HepG2 (cell line): Measurements from ENCODE around the gene MYRFL. TPM values are rescaled to one million over a fixed set of nuclear protein-coding genes. Genes with fewer than 3 reads are reported as not detected.

Source experiments
- ATAC-seq: fragments of 200-7000 bp; cut with Tn5 transposase; 3 replicates; pipeline ENCODE4 v1.9.1; 2020; ENCODE audit warnings: mild to moderate bottlenecking, moderate library complexity
- BruUV-seq: library from RNA; stranded (reverse); fragments of 400-500 nt; replicated peaks from 2 replicates; lab custom pipeline; 2021; lab: Mats Ljungman, UMichigan
- CTCF ChIA-PET: fragments of 300-600 bp; formaldehyde crosslinking; extraction: SDS; loops from one replicate; lab custom pipeline; 2021; ENCODE audit warnings: low total read pairs, inconsistent platforms, low intra/inter-chr PET ratio; lab: Yijun Ruan, JAX
- POLR2A ChIA-PET: fragments of 350-600 bp; sonication (Branson Sonifier 250); formaldehyde crosslinking; loops from one replicate; lab custom pipeline; 2020; ENCODE audit warnings: antibody characterized with exemption, inconsistent platforms; lab: Yijun Ruan, JAX
- DNase-seq: peaks from one replicate; pipeline ENCODE4 v3.0.0-alpha.2; 2015; ENCODE audit warnings: low spot score
- FAIRE-seq: peaks from 3 replicates; lab custom pipeline; 2011; peaks lifted over from hg19 to GRCh38; lab: Jason Lieb, UNC
- H2AFZ ChIP-seq: one replicate; pipeline ENCODE4 v1.6.1; 2011; ENCODE audit warnings: low read length, inconsistent platforms
- H3K27ac ChIP-seq: fragments of 300-600 bp; 3 replicates; pipeline ENCODE4 v1.8.0; 2011; ENCODE audit warnings: mixed run types, mild to moderate bottlenecking, mixed read lengths, low read length, inconsistent platforms; ENCODE audit not compliant: insufficient read depth; ENCODE audit errors: extremely low read length
- H3K27me3 ChIP-seq, 2 experiments: fragments of 200-600 bp in 1 of 2; 2 replicates in 1 of 2; 3 replicates in 1 of 2; pipeline versions ENCODE4 v1.6.0 to v1.8.0; 2011; ENCODE audit warnings: low read length in 2 of 2, mild to moderate bottlenecking in 2 of 2, moderate library complexity in 2 of 2, inconsistent platforms in 1 of 2; ENCODE audit not compliant: insufficient read depth in 2 of 2, control insufficient read depth in 1 of 2
- H3K36me3 ChIP-seq, 2 experiments: fragments of 200-600 bp in 1 of 2; replicated peaks in 1 of 2; 2 replicates in 1 of 2; 3 replicates in 1 of 2; pipeline versions ENCODE4 v1.5.1 to v1.8.0; 2011; ENCODE audit warnings: low read length in 2 of 2, inconsistent platforms in 1 of 2; ENCODE audit not compliant: insufficient read depth in 2 of 2, control insufficient read depth in 1 of 2
- H3K4me1 ChIP-seq: 2 replicates; pipeline ENCODE4 v1.5.1; 2012; ENCODE audit warnings: low read length, inconsistent platforms; ENCODE audit not compliant: insufficient read depth
- H3K4me2 ChIP-seq: 2 replicates; pipeline ENCODE4 v1.6.0; 2011; ENCODE audit warnings: low read depth, low read length, inconsistent platforms
- H3K4me3 ChIP-seq, 3 experiments: fragments of 200-600 bp in 1 of 3; sonication (generic), shearing (Covaris generic) in 1 of 3; replicated peaks in 1 of 3; 2 replicates each; pipeline ENCODE4 v1.5.1; 2011 to 2016; ENCODE audit warnings: low read length in 3 of 3, inconsistent platforms in 2 of 3, low read depth in 2 of 3, mild to moderate bottlenecking in 2 of 3, control low read depth in 1 of 3, mixed read lengths in 1 of 3; ENCODE audit not compliant: insufficient read depth in 1 of 3
- H3K79me2 ChIP-seq: one replicate; pipeline ENCODE4 v1.6.1; 2011; ENCODE audit warnings: low read length, inconsistent platforms; ENCODE audit not compliant: insufficient read depth
- H3K9ac ChIP-seq: 2 replicates; pipeline ENCODE4 v1.6.0; 2011; ENCODE audit warnings: mild to moderate bottlenecking, low read depth, low read length, inconsistent platforms; ENCODE audit not compliant: insufficient read depth
- H3K9me3 ChIP-seq: 2 replicates; pipeline ENCODE4 v1.5.1; 2012; ENCODE audit warnings: mild to moderate bottlenecking, low read length
- H4K20me1 ChIP-seq: 2 replicates; pipeline ENCODE4 v1.6.0; 2011; ENCODE audit warnings: inconsistent platforms, mild to moderate bottlenecking, low read length, moderate library complexity; ENCODE audit not compliant: insufficient read depth
- CENPT ChIP-seq: sonication (generic); formaldehyde crosslinking; IDR thresholded peaks from 2 replicates; pipeline ENCODE4 v1.8.0; 2022; ENCODE audit warnings: low read depth, mild to moderate bottlenecking, moderate library complexity, missing genetic modification reagents
- CHCHD3 ChIP-seq: sonication (generic); formaldehyde crosslinking; IDR thresholded peaks from 2 replicates; pipeline ENCODE4 v1.8.0; 2022; ENCODE audit warnings: mild to moderate bottlenecking, missing genetic modification reagents, moderate library complexity
- HNRNPUL1 ChIP-seq: fragments of 200-400 bp; formaldehyde crosslinking; IDR thresholded peaks from 2 replicates; pipeline ENCODE4 v1.6.1; 2017; ENCODE audit warnings: low read depth, mild to moderate bottlenecking, low read length, moderate library complexity
- ISL2 ChIP-seq: sonication (generic); formaldehyde crosslinking; IDR thresholded peaks from 2 replicates; pipeline ENCODE4 v1.5.0; 2020; ENCODE audit warnings: missing genetic modification reagents
- JUN ChIP-seq: sonication (generic); formaldehyde crosslinking; IDR thresholded peaks from 2 replicates; pipeline ENCODE4 v1.4.0; 2020; ENCODE audit warnings: mild to moderate bottlenecking, missing genetic modification reagents
- LRRFIP1 ChIP-seq: sonication (generic); formaldehyde crosslinking; conservative IDR thresholded peaks from 2 replicates; pipeline ENCODE4 v1.4.0; 2020; ENCODE audit warnings: missing genetic modification reagents
- NPAS2 ChIP-seq: sonication (generic); formaldehyde crosslinking; IDR thresholded peaks from 2 replicates; pipeline ENCODE4 v1.8.0; 2022; ENCODE audit warnings: mild to moderate bottlenecking, missing genetic modification reagents, borderline replicate concordance
- RBFOX2 ChIP-seq: fragments of 200-400 bp; formaldehyde crosslinking; IDR thresholded peaks from 2 replicates; pipeline ENCODE4 v1.6.1; 2017; ENCODE audit warnings: low read depth, mild to moderate bottlenecking, low read length
- REPIN1 ChIP-seq: sonication (generic); formaldehyde crosslinking; IDR thresholded peaks from 2 replicates; pipeline ENCODE4 v1.8.0; 2022; ENCODE audit warnings: missing genetic modification reagents, low read depth, mild to moderate bottlenecking, borderline replicate concordance
- SRSF4 ChIP-seq: fragments of 200-400 bp; formaldehyde crosslinking; IDR thresholded peaks from one replicate; pipeline ENCODE4 v1.6.1; 2018; ENCODE audit warnings: mild to moderate bottlenecking, low read depth, low read length, moderate library complexity; ENCODE audit not compliant: poor library complexity, severe bottlenecking
- THAP7 ChIP-seq: sonication (generic); formaldehyde crosslinking; IDR thresholded peaks from 2 replicates; pipeline ENCODE4 v1.8.1; 2023; ENCODE audit warnings: mild to moderate bottlenecking, missing genetic modification reagents
- XRCC5 ChIP-seq: fragments of 200-400 bp; formaldehyde crosslinking; optimal IDR thresholded peaks from 2 replicates; pipeline ENCODE3; 2017; ENCODE audit warnings: mild to moderate bottlenecking, low read length
- ZBTB2 ChIP-seq: sonication (generic); formaldehyde crosslinking; IDR thresholded peaks from 2 replicates; pipeline ENCODE4 v1.8.0; 2022; ENCODE audit warnings: low read depth, missing genetic modification reagents
- ZBTB7A ChIP-seq: sonication (generic); formaldehyde crosslinking; IDR thresholded peaks from 2 replicates; pipeline ENCODE4 v1.8.0; 2022; ENCODE audit warnings: mild to moderate bottlenecking, missing genetic modification reagents
- ZNF441 ChIP-seq: sonication (generic); formaldehyde crosslinking; IDR thresholded peaks from 2 replicates; pipeline ENCODE4 v1.7.0; 2021; ENCODE audit warnings: missing genetic modification reagents, borderline replicate concordance
- WGBS: methylation state at CpG from one replicate; pipeline ENCODE4 v1.1.6; 2017; ENCODE audit warnings: low lambda C conversion rate; 5-methylcytosine and 5-hydroxymethylcytosine counted together
- in situ Hi-C: cut with HindIII; loops from 2 replicates; pipeline ENCODE4 v1.10.0; 2017; ENCODE audit warnings: low pct_unique_long_range_greater_than_20kb; ENCODE audit not compliant: extremely low pct_ligation_motif_present
- intact Hi-C: fragments of 100-400 bp; cut with micrococcal nuclease; formaldehyde crosslinking; loops from one replicate; pipeline ENCODE4 v1.10.0; 2022; ENCODE audit not compliant: unreplicated experiment
- polyA plus RNA-seq, 8 experiments: library from polyadenylated mRNA; depleted of rRNA in 3 of 8; stranded (reverse) in 7 of 8; unstranded in 1 of 8; fragments of >200 nt; fragmentation: Illumina TruSeq in 4 of 8; extraction: Trizol in 4 of 8; gene quantifications; 2 replicates each; pipeline versions ENCODE4 v1.2.1 to v1.2.3, GENCODE V29; 2011 to 2016; ENCODE audit warnings: low read depth in 4 of 8, missing spikeins in 1 of 8, mixed read lengths in 1 of 8; ENCODE audit not compliant: insufficient read depth in 1 of 8
- total RNA-seq, 5 experiments: library from RNA; depleted of rRNA; stranded (reverse); fragments of >200 nt; fragmentation: Illumina TruSeq; extraction: Trizol; gene quantifications; 2 replicates each; pipeline ENCODE4 v1.2.3, GENCODE V29; 2016; ENCODE audit warnings: low read depth in 1 of 5

Gene MYRFL
- total and polyA plus RNA-seq, 2 of the 13 experiments (the other 11 are each of a cell fraction or from before 2014, with no cell fraction given) = 0.09 to 0.11 TPM

- ChIA-PET CTCF (no interaction called here), POLR2A (no interaction called here)
- in situ Hi-C loops = no loop called here
- Histone ChIP-seq H3K4me2 (no peak overlapping the region), H3K36me3 (no peaks in the 10 kb centered on the region), H3K79me2 (no peaks in the 10 kb centered on the region), H3K4me3 (no peak overlapping the region), H3K4me1 (peaks cover 10% of the 10 kb centered on the region), H4K20me1 (no peaks in the 10 kb centered on the region), H3K9ac (no peak overlapping the region), H3K27ac (no peak overlapping the region), H3K9me3 (no peaks in the 10 kb centered on the region), H2AFZ (no peak overlapping the region), H3K27me3 (0 out of 5 replicates have a peak, but pooled peaks cover 0 to 3% of the 10 kb centered on the region in 2 experiments)
- no TSS peak for BruUV-seq
- intact Hi-C loops = no loop called here
- no peak for TF ChIP-seq REPIN1 (CRISPR knock-in tag)
- TF ChIP-seq HNRNPUL1 = no peak
- TF ChIP-seq NPAS2 (CRISPR knock-in tag) = no peak
- TF ChIP-seq THAP7 (CRISPR knock-in tag) = no peak
- TF ChIP-seq ZNF441 (CRISPR knock-in tag) = no peak
- no peak for TF ChIP-seq CHCHD3 (CRISPR knock-in tag)
- no peak for TF ChIP-seq JUN (CRISPR knock-in tag)
- no peak for TF ChIP-seq ISL2 (CRISPR knock-in tag)
- ATAC-seq (no peak), FAIRE-seq (no peak), DNase-seq (no peak)
- 2% methylated on average over 4 of the region's 4 CpGs for WGBS
Measured at GRCh38 chr12:69921831-69922230, 96.8 kb downstream of the MYRFL start.

- no TSS peak for BruUV-seq
- ChIA-PET CTCF (no interaction called here), POLR2A (no interaction called here)
- Histone ChIP-seq H3K9ac (no peak overlapping the region), H3K4me1 (peaks cover 10% of the 10 kb centered on the region), H3K9me3 (no peaks in the 10 kb centered on the region), H2AFZ (no peak overlapping the region), H3K27ac (no peak overlapping the region), H3K36me3 (no peaks in the 10 kb centered on the region), H3K79me2 (no peaks in the 10 kb centered on the region), H3K4me3 (no peak overlapping the region), H4K20me1 (no peaks in the 10 kb centered on the region), H3K27me3 (peaks cover 0 to 5% of the 10 kb centered on the region in 2 experiments; a peak in 1 of 5 replicates), H3K4me2 (no peak overlapping the region)
- FAIRE-seq (no peak), DNase-seq (no peak), ATAC-seq (no peak)
- in situ Hi-C loops (no loop called here), intact Hi-C loops (no loop called here)
- TF ChIP-seq SRSF4 (no peak), ZBTB7A (no peak), ZBTB2 (CRISPR knock-in tag) (no peak), LRRFIP1 (CRISPR knock-in tag) (no peak), CENPT (CRISPR knock-in tag) (no peak), XRCC5 (no peak), RBFOX2 (no peak)
Measured at GRCh38 chr12:69922999-69923398, 98.0 kb downstream of the MYRFL start.
